HepG2 (cell line): ENCODE results near the gene NACC2. TPM values are rescaled to one million over a fixed set of nuclear protein-coding genes. Genes with fewer than 3 reads are reported as not detected.
A peak's percentile ranks its signal among the peaks of the same experiment; 100 is the strongest.

Experiments
- ATAC-seq: fragments of 200-7000 bp; cut with Tn5 transposase; 3 replicates; pipeline ENCODE4 v1.9.1; 2020; ENCODE audit warnings: mild to moderate bottlenecking, moderate library complexity
- BruUV-seq: library from RNA; stranded (reverse); fragments of 400-500 nt; replicated peaks from 2 replicates; lab custom pipeline; 2021; lab: Mats Ljungman, UMichigan
- CTCF ChIA-PET: fragments of 300-600 bp; formaldehyde crosslinking; extraction: SDS; loops from one replicate; lab custom pipeline; 2021; ENCODE audit warnings: low total read pairs, inconsistent platforms, low intra/inter-chr PET ratio; lab: Yijun Ruan, JAX
- POLR2A ChIA-PET: fragments of 350-600 bp; sonication (Branson Sonifier 250); formaldehyde crosslinking; loops from one replicate; lab custom pipeline; 2020; ENCODE audit warnings: antibody characterized with exemption, inconsistent platforms; lab: Yijun Ruan, JAX
- DNase-seq: peaks from one replicate; pipeline ENCODE4 v3.0.0-alpha.2; 2015; ENCODE audit warnings: low spot score
- FAIRE-seq: peaks from 3 replicates; lab custom pipeline; 2011; peaks lifted over from hg19 to GRCh38; lab: Jason Lieb, UNC
- H2AFZ ChIP-seq: one replicate; pipeline ENCODE4 v1.6.1; 2011; ENCODE audit warnings: low read length, inconsistent platforms
- H3K27ac ChIP-seq: fragments of 300-600 bp; 3 replicates; pipeline ENCODE4 v1.8.0; 2011; ENCODE audit warnings: mixed run types, mild to moderate bottlenecking, mixed read lengths, low read length, inconsistent platforms; ENCODE audit not compliant: insufficient read depth; ENCODE audit errors: extremely low read length
- H3K27me3 ChIP-seq, 2 experiments: fragments of 200-600 bp in 1 of 2; 2 replicates in 1 of 2; 3 replicates in 1 of 2; pipeline versions ENCODE4 v1.6.0 to v1.8.0; 2011; ENCODE audit warnings: low read length in 2 of 2, mild to moderate bottlenecking in 2 of 2, moderate library complexity in 2 of 2, inconsistent platforms in 1 of 2; ENCODE audit not compliant: insufficient read depth in 2 of 2, control insufficient read depth in 1 of 2
- H3K36me3 ChIP-seq, 2 experiments: fragments of 200-600 bp in 1 of 2; replicated peaks in 1 of 2; 2 replicates in 1 of 2; 3 replicates in 1 of 2; pipeline versions ENCODE4 v1.5.1 to v1.8.0; 2011; ENCODE audit warnings: low read length in 2 of 2, inconsistent platforms in 1 of 2; ENCODE audit not compliant: insufficient read depth in 2 of 2, control insufficient read depth in 1 of 2
- H3K4me1 ChIP-seq: 2 replicates; pipeline ENCODE4 v1.5.1; 2012; ENCODE audit warnings: low read length, inconsistent platforms; ENCODE audit not compliant: insufficient read depth
- H3K4me2 ChIP-seq: 2 replicates; pipeline ENCODE4 v1.6.0; 2011; ENCODE audit warnings: low read depth, low read length, inconsistent platforms
- H3K4me3 ChIP-seq, 3 experiments: fragments of 200-600 bp in 1 of 3; sonication (generic), shearing (Covaris generic) in 1 of 3; replicated peaks in 1 of 3; 2 replicates each; pipeline ENCODE4 v1.5.1; 2011 to 2016; ENCODE audit warnings: low read length in 3 of 3, inconsistent platforms in 2 of 3, low read depth in 2 of 3, mild to moderate bottlenecking in 2 of 3, control low read depth in 1 of 3, mixed read lengths in 1 of 3; ENCODE audit not compliant: insufficient read depth in 1 of 3
- H3K79me2 ChIP-seq: one replicate; pipeline ENCODE4 v1.6.1; 2011; ENCODE audit warnings: low read length, inconsistent platforms; ENCODE audit not compliant: insufficient read depth
- H3K9ac ChIP-seq: 2 replicates; pipeline ENCODE4 v1.6.0; 2011; ENCODE audit warnings: mild to moderate bottlenecking, low read depth, low read length, inconsistent platforms; ENCODE audit not compliant: insufficient read depth
- H3K9me3 ChIP-seq: 2 replicates; pipeline ENCODE4 v1.5.1; 2012; ENCODE audit warnings: mild to moderate bottlenecking, low read length
- H4K20me1 ChIP-seq: 2 replicates; pipeline ENCODE4 v1.6.0; 2011; ENCODE audit warnings: inconsistent platforms, mild to moderate bottlenecking, low read length, moderate library complexity; ENCODE audit not compliant: insufficient read depth
- AHR ChIP-seq: IDR thresholded peaks from 2 replicates; pipeline ENCODE4 v1.6.1; 2018; ENCODE audit warnings: missing genetic modification reagents, missing compliant biosample characterization
- AKAP8 ChIP-seq: sonication (generic); formaldehyde crosslinking; IDR thresholded peaks from 2 replicates; pipeline ENCODE4 v1.5.1; 2020; ENCODE audit warnings: mild to moderate bottlenecking, missing genetic modification reagents
- BRD4 ChIP-seq: sonication (generic); formaldehyde crosslinking; IDR thresholded peaks from 2 replicates; pipeline ENCODE4 v1.4.0; 2020; ENCODE audit warnings: missing genetic modification reagents
- NBN ChIP-seq: fragments of 450-650 bp; conservative IDR thresholded peaks from 2 replicates; pipeline ENCODE4 v1.6.1; 2017
- ZNF383 ChIP-seq: sonication (generic); formaldehyde crosslinking; IDR thresholded peaks from 2 replicates; pipeline ENCODE4 v1.4.0; 2020; ENCODE audit warnings: missing genetic modification reagents, mild to moderate bottlenecking, borderline replicate concordance
- ZNF629 ChIP-seq: sonication (generic); formaldehyde crosslinking; conservative IDR thresholded peaks from 2 replicates; pipeline ENCODE4 v1.5.0; 2020; ENCODE audit warnings: missing genetic modification reagents
- WGBS: methylation state at CpG from one replicate; pipeline ENCODE4 v1.1.6; 2017; ENCODE audit warnings: low lambda C conversion rate; 5-methylcytosine and 5-hydroxymethylcytosine counted together
- in situ Hi-C: cut with HindIII; loops from 2 replicates; pipeline ENCODE4 v1.10.0; 2017; ENCODE audit warnings: low pct_unique_long_range_greater_than_20kb; ENCODE audit not compliant: extremely low pct_ligation_motif_present
- intact Hi-C: fragments of 100-400 bp; cut with micrococcal nuclease; formaldehyde crosslinking; loops from one replicate; pipeline ENCODE4 v1.10.0; 2022; ENCODE audit not compliant: unreplicated experiment
- polyA plus RNA-seq, 8 experiments: library from polyadenylated mRNA; depleted of rRNA in 3 of 8; stranded (reverse) in 7 of 8; unstranded in 1 of 8; fragments of >200 nt; fragmentation: Illumina TruSeq in 4 of 8; extraction: Trizol in 4 of 8; gene quantifications; 2 replicates each; pipeline versions ENCODE4 v1.2.1 to v1.2.3, GENCODE V29; 2011 to 2016; ENCODE audit warnings: low read depth in 4 of 8, missing spikeins in 1 of 8, mixed read lengths in 1 of 8; ENCODE audit not compliant: insufficient read depth in 1 of 8
- total RNA-seq, 5 experiments: library from RNA; depleted of rRNA; stranded (reverse); fragments of >200 nt; fragmentation: Illumina TruSeq; extraction: Trizol; gene quantifications; 2 replicates each; pipeline ENCODE4 v1.2.3, GENCODE V29; 2016; ENCODE audit warnings: low read depth in 1 of 5
- TF ChIP-seq, protein P1 (sequence below): sonication (generic); formaldehyde crosslinking; IDR thresholded peaks from 2 replicates; pipeline ENCODE4 v1.4.0; 2020; ENCODE audit warnings: missing genetic modification reagents
- TF ChIP-seq, protein P2 (sequence below): sonication (generic); formaldehyde crosslinking; IDR thresholded peaks from 2 replicates; pipeline ENCODE4 v1.5.1; 2020; ENCODE audit warnings: missing genetic modification reagents, mild to moderate bottlenecking, borderline replicate concordance
- TF ChIP-seq, protein P3 (sequence below): sonication (generic); formaldehyde crosslinking; conservative IDR thresholded peaks from 2 replicates; pipeline ENCODE4 v1.8.0; 2022; ENCODE audit warnings: low read depth, missing genetic modification reagents

Gene NACC2
- total and polyA plus RNA-seq, 2 of the 13 experiments (the other 11 are each of a cell fraction or from before 2014, with no cell fraction given) = 5.9 to 12.3 TPM

DNA sequence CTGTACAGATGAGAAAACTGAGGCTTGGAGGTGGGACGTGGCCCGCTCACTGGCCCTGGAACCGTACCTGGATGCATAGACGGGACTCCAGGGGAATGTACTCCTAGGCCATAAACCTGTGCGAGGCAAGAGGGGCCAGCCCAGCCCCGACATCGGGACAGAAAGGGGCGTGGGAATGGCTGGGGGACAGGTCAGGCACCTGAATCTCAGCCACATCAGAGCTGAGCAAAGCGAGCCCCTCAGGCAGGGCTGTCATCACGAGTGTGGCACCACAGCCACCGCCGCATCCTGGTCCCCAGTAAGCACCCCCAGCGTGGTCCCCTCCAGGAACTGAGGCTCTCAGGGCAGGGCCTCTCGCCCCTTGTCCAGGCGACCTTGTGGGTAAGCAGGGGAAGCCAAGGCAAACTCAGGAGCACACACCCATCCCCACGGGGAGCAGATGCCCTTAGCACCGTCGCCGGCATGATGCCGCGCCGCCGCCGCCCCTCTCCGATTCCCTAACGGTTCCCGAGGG, 16.5 kb downstream of the NACC2 start:
- FAIRE-seq (no peak), ATAC-seq (no peak)
- Histone ChIP-seq H2AFZ (no peak overlapping the region), H3K27me3 (no peaks in the 10 kb centered on the region), H3K9me3 (no peaks in the 10 kb centered on the region), H3K9ac (no peak overlapping the region)
- 96% methylated on average over 20 of the region's 27 CpGs for WGBS
- CTCF ChIA-PET = no interaction called here
- TF ChIP-seq ZNF383 (CRISPR knock-in tag) = no peak
- TF ChIP-seq, protein P1, sequence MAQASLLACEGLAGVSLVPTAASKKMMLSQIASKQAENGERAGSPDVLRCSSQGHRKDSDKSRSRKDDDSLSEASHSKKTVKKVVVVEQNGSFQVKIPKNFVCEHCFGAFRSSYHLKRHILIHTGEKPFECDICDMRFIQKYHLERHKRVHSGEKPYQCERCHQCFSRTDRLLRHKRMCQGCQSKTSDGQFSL (CRISPR knock-in tag) = no peak
- TF ChIP-seq, protein P2, sequence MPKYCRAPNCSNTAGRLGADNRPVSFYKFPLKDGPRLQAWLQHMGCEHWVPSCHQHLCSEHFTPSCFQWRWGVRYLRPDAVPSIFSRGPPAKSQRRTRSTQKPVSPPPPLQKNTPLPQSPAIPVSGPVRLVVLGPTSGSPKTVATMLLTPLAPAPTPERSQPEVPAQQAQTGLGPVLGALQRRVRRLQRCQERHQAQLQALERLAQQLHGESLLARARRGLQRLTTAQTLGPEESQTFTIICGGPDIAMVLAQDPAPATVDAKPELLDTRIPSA = no peak
- TF ChIP-seq, protein P3, sequence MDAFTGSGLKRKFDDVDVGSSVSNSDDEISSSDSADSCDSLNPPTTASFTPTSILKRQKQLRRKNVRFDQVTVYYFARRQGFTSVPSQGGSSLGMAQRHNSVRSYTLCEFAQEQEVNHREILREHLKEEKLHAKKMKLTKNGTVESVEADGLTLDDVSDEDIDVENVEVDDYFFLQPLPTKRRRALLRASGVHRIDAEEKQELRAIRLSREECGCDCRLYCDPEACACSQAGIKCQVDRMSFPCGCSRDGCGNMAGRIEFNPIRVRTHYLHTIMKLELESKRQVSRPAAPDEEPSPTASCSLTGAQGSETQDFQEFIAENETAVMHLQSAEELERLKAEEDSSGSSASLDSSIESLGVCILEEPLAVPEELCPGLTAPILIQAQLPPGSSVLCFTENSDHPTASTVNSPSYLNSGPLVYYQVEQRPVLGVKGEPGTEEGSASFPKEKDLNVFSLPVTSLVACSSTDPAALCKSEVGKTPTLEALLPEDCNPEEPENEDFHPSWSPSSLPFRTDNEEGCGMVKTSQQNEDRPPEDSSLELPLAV (CRISPR knock-in tag) = no peak
- no peak for TF ChIP-seq BRD4 (CRISPR knock-in tag)
- no peak for TF ChIP-seq NBN
- TF ChIP-seq ZNF629 = peak; percentile 58
- TF ChIP-seq AHR (CRISPR knock-in tag) = no peak
- 0 out of 2 replicates have a peak, but pooled peaks have one; percentile 23 for TF ChIP-seq AKAP8 (CRISPR knock-in tag)
- TF ChIP-seq, all 625 proteins: peak for 2
- no peak for DNase-seq
- in situ Hi-C loops (no loop called here), intact Hi-C loops (no loop called here)
- no peak overlapping the region for H3K4me3 ChIP-seq
- H3K79me2 ChIP-seq = peaks cover 57% of the 10 kb centered on the region
- H4K20me1 ChIP-seq = peaks cover 12% of the 10 kb centered on the region; the same call in 1 of the 2 replicates
- no peak overlapping the region for H3K27ac ChIP-seq
- POLR2A ChIA-PET = no interaction called here
- H3K4me2 ChIP-seq = no peak overlapping the region
- BruUV-seq = no TSS peak
- H3K4me1 ChIP-seq = no peaks in the 10 kb centered on the region
- H3K36me3 ChIP-seq = peaks cover 8 to 16% of the 10 kb centered on the region in 2 experiments; a peak in 4 of 5 replicates
